OCI-LY1 (cell line): ENCODE results near the gene BTBD7.

Experiments
- H2AFZ ChIP-seq: fragments of 200-600 bp; sonication (generic), shearing (Covaris generic); 2 replicates; pipeline ENCODE4 v1.6.0; 2014; ENCODE audit warnings: antibody characterized with exemption, mild to moderate bottlenecking, low read length
- H3F3A ChIP-seq: fragments of 200-600 bp; sonication (generic), shearing (Covaris generic); 2 replicates; pipeline ENCODE4 v1.6.0; 2014; ENCODE audit warnings: mild to moderate bottlenecking, antibody characterized with exemption, low read length, moderate library complexity; ENCODE audit not compliant: insufficient read depth
- H3K27ac ChIP-seq: fragments of 200-600 bp; sonication (generic); 2 replicates; pipeline ENCODE4 v1.5.1; 2014; ENCODE audit warnings: low read length, mixed run types, mild to moderate bottlenecking, low read depth; ENCODE audit not compliant: poor library complexity, severe bottlenecking
- H3K27me3 ChIP-seq: fragments of 200-600 bp; sonication (generic); 2 replicates; pipeline ENCODE4 v1.6.0; 2014; ENCODE audit warnings: antibody characterized with exemption, mild to moderate bottlenecking, low read length, moderate library complexity; ENCODE audit not compliant: insufficient read depth
- H3K36me3 ChIP-seq: fragments of 200-600 bp; sonication (generic); 2 replicates; pipeline ENCODE4 v1.6.1; 2014; ENCODE audit warnings: mild to moderate bottlenecking, antibody characterized with exemption, low read length, moderate library complexity, mixed read lengths; ENCODE audit not compliant: insufficient read depth
- H3K4me1 ChIP-seq: fragments of 200-600 bp; sonication (generic); 2 replicates; pipeline ENCODE4 v1.5.1; 2014; ENCODE audit warnings: mild to moderate bottlenecking, low read length, moderate library complexity; ENCODE audit not compliant: insufficient read depth, severe bottlenecking
- H3K4me2 ChIP-seq: fragments of 200-600 bp; sonication (generic), shearing (Covaris generic); 2 replicates; pipeline ENCODE4 v1.6.1; 2014; ENCODE audit warnings: low read length
- H3K4me3 ChIP-seq: fragments of 200-600 bp; sonication (generic); 2 replicates; pipeline ENCODE4 v1.5.1; 2014; ENCODE audit warnings: low read length, low read depth, mild to moderate bottlenecking, mixed read lengths; ENCODE audit not compliant: poor library complexity, severe bottlenecking
- H3K79me2 ChIP-seq: fragments of 200-600 bp; shearing (Covaris generic); 2 replicates; pipeline ENCODE4 v1.6.1; 2016; ENCODE audit warnings: mixed run types, low read length, mixed read lengths; ENCODE audit not compliant: insufficient read depth
- H3K9ac ChIP-seq: fragments of 200-600 bp; sonication (generic), shearing (Covaris generic); 2 replicates; pipeline ENCODE4 v1.6.1; 2014; ENCODE audit warnings: mild to moderate bottlenecking, low read length, mixed read lengths
- H3K9me2 ChIP-seq: fragments of 200-600 bp; sonication (generic), shearing (Covaris generic); 2 replicates; pipeline ENCODE4 v1.6.1; 2014; ENCODE audit warnings: low read depth, mild to moderate bottlenecking, low read length, mixed read lengths
- H3K9me3 ChIP-seq: fragments of 200-600 bp; shearing (Covaris generic); 2 replicates; pipeline ENCODE4 v1.6.1; 2014; ENCODE audit warnings: low read length, mixed read lengths
- H4K20me1 ChIP-seq: fragments of 200-600 bp; sonication (generic), shearing (Covaris generic); 2 replicates; pipeline ENCODE4 v1.6.0; 2016; ENCODE audit warnings: mild to moderate bottlenecking, low read length; ENCODE audit not compliant: insufficient read depth
- EZH2 ChIP-seq: fragments of 200-600 bp; sonication (generic), shearing (Covaris generic); IDR thresholded peaks from 2 replicates; pipeline ENCODE4 v1.8.0; 2017; ENCODE audit warnings: borderline replicate concordance, mixed run types, mild to moderate bottlenecking, antibody characterized with exemption, low read length, moderate library complexity, mixed read lengths
- TF ChIP-seq, protein P1 (sequence below): fragments of 200-600 bp; sonication (generic), shearing (Covaris generic); IDR thresholded peaks from 2 replicates; pipeline ENCODE4 v1.5.1; 2017; ENCODE audit warnings: mild to moderate bottlenecking, antibody characterized with exemption, low read length, moderate library complexity, mixed read lengths

The BTBD7 gene

DNA sequence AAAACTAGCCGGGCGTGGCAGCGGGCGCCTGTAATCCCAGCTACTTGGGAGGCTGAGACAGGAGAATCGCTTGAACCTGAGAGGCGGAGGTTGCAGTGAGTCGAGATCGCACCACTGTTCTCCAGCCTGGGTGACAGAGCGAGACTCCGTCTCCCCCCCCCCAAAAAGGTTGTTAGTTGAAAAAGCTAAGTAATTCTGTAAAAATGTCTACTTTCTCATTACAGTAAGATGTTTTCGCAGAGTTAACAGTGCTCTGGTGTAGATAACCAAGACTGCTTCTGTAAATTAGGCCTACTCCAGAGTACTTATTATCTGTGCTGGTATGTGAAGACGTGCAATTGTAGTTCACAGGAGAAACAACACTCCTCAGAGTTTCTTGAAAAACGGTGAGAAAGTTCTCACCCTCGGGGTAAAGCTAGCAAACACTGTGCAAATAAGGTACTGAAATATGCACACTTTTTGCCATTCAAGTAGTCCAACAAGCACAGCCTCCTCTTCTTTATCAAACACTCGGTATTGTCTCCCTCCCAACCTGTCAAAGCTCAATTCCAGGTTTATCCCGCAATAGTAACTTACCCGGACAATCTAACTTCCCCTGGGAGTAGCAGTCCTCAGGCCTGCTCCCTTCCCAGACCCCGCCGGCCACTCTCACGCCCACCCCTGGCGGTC is 974 bp downstream of the BTBD7 start:
- no peaks in the 10 kb centered on the region for H3K9me3 ChIP-seq
- H3K27ac ChIP-seq = peak overlapping the region; percentile 11
- peak overlapping the region; percentile 96 for H3K4me3 ChIP-seq
- no peak overlapping the region for H2AFZ ChIP-seq
- H3K79me2 ChIP-seq = peaks cover 54% of the 10 kb centered on the region
- H3K9ac ChIP-seq = peak overlapping the region; percentile 95
- peaks cover 4% of the 10 kb centered on the region; the same call in 1 of the 2 replicates for H3K36me3 ChIP-seq
- TF ChIP-seq, protein P1, sequence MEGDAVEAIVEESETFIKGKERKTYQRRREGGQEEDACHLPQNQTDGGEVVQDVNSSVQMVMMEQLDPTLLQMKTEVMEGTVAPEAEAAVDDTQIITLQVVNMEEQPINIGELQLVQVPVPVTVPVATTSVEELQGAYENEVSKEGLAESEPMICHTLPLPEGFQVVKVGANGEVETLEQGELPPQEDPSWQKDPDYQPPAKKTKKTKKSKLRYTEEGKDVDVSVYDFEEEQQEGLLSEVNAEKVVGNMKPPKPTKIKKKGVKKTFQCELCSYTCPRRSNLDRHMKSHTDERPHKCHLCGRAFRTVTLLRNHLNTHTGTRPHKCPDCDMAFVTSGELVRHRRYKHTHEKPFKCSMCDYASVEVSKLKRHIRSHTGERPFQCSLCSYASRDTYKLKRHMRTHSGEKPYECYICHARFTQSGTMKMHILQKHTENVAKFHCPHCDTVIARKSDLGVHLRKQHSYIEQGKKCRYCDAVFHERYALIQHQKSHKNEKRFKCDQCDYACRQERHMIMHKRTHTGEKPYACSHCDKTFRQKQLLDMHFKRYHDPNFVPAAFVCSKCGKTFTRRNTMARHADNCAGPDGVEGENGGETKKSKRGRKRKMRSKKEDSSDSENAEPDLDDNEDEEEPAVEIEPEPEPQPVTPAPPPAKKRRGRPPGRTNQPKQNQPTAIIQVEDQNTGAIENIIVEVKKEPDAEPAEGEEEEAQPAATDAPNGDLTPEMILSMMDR = no peak; the same call in 1 of the 2 replicates
- no peak for TF ChIP-seq EZH2
- no peaks in the 10 kb centered on the region for H3K27me3 ChIP-seq
- peaks cover 28% of the 10 kb centered on the region for H3K4me1 ChIP-seq
- no peaks in the 10 kb centered on the region for H3K9me2 ChIP-seq
- H3F3A ChIP-seq = no peaks in the 10 kb centered on the region
- no peaks in the 10 kb centered on the region for H4K20me1 ChIP-seq
- H3K4me2 ChIP-seq = peak overlapping the region; percentile 85

DNA sequence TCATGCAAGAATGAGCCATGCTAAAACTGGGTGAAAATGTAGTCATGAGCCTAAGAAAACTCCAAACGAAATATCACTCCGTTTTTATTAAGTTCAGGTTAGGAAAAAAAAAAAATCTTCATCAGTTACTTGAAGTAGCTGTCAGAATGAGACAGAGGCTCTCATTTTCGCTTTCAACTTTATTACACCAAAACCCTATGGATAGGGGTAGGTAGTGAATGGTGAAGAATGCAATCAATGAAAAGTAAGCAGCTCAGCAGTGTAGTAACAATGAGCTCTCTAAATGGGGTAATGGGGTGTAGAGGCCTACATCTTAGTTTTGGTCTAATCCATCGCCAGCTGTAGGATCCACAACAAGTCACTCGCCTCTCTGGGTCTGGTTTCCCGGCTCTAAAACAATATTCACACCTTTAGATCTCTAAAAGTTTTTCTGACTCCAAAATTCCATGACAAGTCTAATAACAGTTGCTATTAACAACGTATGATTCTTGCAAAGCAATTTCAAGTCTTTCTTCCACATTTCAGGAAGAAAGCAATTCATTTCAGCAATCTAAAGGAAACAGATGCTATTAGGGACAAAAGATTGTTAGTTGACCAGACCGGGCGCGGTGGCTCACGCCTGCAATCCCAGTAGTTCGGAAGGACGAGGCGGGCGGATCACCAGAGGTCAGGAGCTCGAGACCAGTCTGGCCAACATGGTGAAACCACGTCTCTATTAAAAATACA is 1.7 kb downstream of the BTBD7 start:
- H3K9me2 ChIP-seq = no peaks in the 10 kb centered on the region
- no peaks in the 10 kb centered on the region for H3K9me3 ChIP-seq
- no peak overlapping the region for H2AFZ ChIP-seq
- peak overlapping the region; percentile 96 for H3K4me3 ChIP-seq
- H3K79me2 ChIP-seq = peaks cover 61% of the 10 kb centered on the region
- peak overlapping the region; percentile 95; the same call in 1 of the 2 replicates for H3K9ac ChIP-seq
- H3K4me2 ChIP-seq = peak overlapping the region; percentile 85
- H4K20me1 ChIP-seq = no peaks in the 10 kb centered on the region
- TF ChIP-seq, protein P1 = no peak
- no peak for TF ChIP-seq EZH2
- H3F3A ChIP-seq = no peaks in the 10 kb centered on the region
- H3K36me3 ChIP-seq = peaks cover 4% of the 10 kb centered on the region; the same call in 1 of the 2 replicates
- H3K27ac ChIP-seq = no peak overlapping the region
- no peaks in the 10 kb centered on the region for H3K27me3 ChIP-seq
- H3K4me1 ChIP-seq = peaks cover 28% of the 10 kb centered on the region

DNA sequence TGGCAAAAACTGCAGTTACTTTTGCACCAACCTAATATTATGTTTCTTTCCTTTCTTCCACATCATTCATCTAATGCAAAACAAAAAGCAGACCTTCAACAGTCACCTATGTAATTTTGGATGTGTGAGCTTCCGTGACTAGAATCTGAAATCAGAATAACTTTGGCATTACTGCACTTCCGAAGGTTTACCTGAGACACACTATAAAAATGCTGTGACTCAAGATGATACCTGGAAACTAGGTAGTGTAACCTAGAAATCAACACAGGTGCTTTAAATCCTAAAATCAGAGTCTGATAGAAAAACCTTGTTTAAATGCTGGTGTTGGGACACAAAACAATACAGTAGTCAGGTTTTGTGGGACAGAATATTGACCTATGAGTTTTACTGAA is 2.2 kb downstream of the BTBD7 start:
- Histone ChIP-seq H3K9me2 (no peaks in the 10 kb centered on the region), H3F3A (no peaks in the 10 kb centered on the region), H4K20me1 (no peaks in the 10 kb centered on the region), H3K4me1 (peaks cover 28% of the 10 kb centered on the region), H3K79me2 (peaks cover 67% of the 10 kb centered on the region), H3K9ac (no peak overlapping the region; the same call in 1 of the 2 replicates), H3K27me3 (no peaks in the 10 kb centered on the region), H3K4me2 (peak overlapping the region; percentile 85; the same call in 1 of the 2 replicates), H3K36me3 (peaks cover 4% of the 10 kb centered on the region; the same call in 1 of the 2 replicates), H3K4me3 (peak overlapping the region; percentile 96), H3K27ac (no peak overlapping the region), H2AFZ (no peak overlapping the region), H3K9me3 (no peaks in the 10 kb centered on the region)
- TF ChIP-seq, protein P1 = no peak
- TF ChIP-seq EZH2 = no peak
